Karpas-422 (cell line): Measurements from ENCODE around the gene EPS8. TPM values are rescaled to one million over a fixed set of nuclear protein-coding genes. Genes with fewer than 3 reads are reported as not detected.

Source experiments
- DNase-seq: peaks from one replicate; pipeline ENCODE4 v3.0.0-alpha.2; 2015
- H2AFZ ChIP-seq: fragments of 200-600 bp; sonication (generic); 2 replicates; pipeline ENCODE4 v1.6.1; 2014; ENCODE audit warnings: antibody characterized with exemption, low read length, mixed read lengths
- H3K27ac ChIP-seq: fragments of 200-600 bp; sonication (generic); 2 replicates; pipeline ENCODE4 v1.5.1; 2014; ENCODE audit warnings: mild to moderate bottlenecking, low read length, moderate library complexity
- H3K27me3 ChIP-seq: fragments of 200-600 bp; sonication (generic); 2 replicates; pipeline ENCODE4 v1.6.1; 2014; ENCODE audit warnings: low read length, mixed read lengths
- H3K36me3 ChIP-seq: fragments of 200-600 bp; sonication (generic); 2 replicates; pipeline ENCODE4 v1.6.1; 2014; ENCODE audit warnings: low read length, mixed read lengths; ENCODE audit not compliant: insufficient read depth
- H3K4me1 ChIP-seq: fragments of 200-600 bp; sonication (generic); 2 replicates; pipeline ENCODE4 v1.6.1; 2014; ENCODE audit warnings: mild to moderate bottlenecking, low read length, mixed read lengths
- H3K4me2 ChIP-seq: fragments of 200-600 bp; sonication (generic); 2 replicates; pipeline ENCODE4 v1.6.1; 2014; ENCODE audit warnings: low read length, low read depth, mild to moderate bottlenecking; ENCODE audit not compliant: poor library complexity, severe bottlenecking
- H3K4me3 ChIP-seq: fragments of 200-600 bp; sonication (generic); 2 replicates; pipeline ENCODE4 v1.5.1; 2014; ENCODE audit warnings: mild to moderate bottlenecking, antibody characterized with exemption, low read length, mixed read lengths
- H3K79me2 ChIP-seq: fragments of 200-600 bp; sonication (generic); 2 replicates; pipeline ENCODE4 v1.6.1; 2014; ENCODE audit warnings: mild to moderate bottlenecking, low read length, mixed read lengths
- H3K9ac ChIP-seq: fragments of 200-600 bp; sonication (generic); 2 replicates; pipeline ENCODE4 v1.6.0; 2014; ENCODE audit warnings: low read length
- H3K9me2 ChIP-seq: fragments of 200-600 bp; sonication (generic), shearing (Covaris generic); replicated peaks from 2 replicates; pipeline ENCODE4 v1.6.0; 2014; ENCODE audit warnings: mild to moderate bottlenecking, low read length, moderate library complexity; ENCODE audit not compliant: insufficient read depth
- H3K9me3 ChIP-seq: fragments of 300-700, 200-600 bp; sonication (generic); 2 replicates; pipeline ENCODE4 v1.6.1; 2014; ENCODE audit warnings: low read length, mixed read lengths
- H4K20me1 ChIP-seq: fragments of 200-600 bp; sonication (generic); 2 replicates; pipeline ENCODE4 v1.6.1; 2014; ENCODE audit warnings: mild to moderate bottlenecking, antibody characterized with exemption, low read length, low read depth; ENCODE audit not compliant: insufficient read depth
- total RNA-seq: library from RNA; depleted of rRNA; stranded (reverse); fragments of >200 nt; shearing (Covaris generic); gene quantifications from 2 replicates; pipeline ENCODE4 v1.2.3, GENCODE V29; 2014; ENCODE audit warnings: low replicate concordance

Gene EPS8
- total RNA-seq, 1 experiment from 2014 or later, result not detected

GRCh38 chr12:15597125-15597830, 191.9 kb downstream of the EPS8 start:
- H3K36me3 ChIP-seq, result no peaks in the 10 kb centered on the region
- no peak overlapping the region for H3K9ac ChIP-seq
- no peaks in the 10 kb centered on the region for H3K4me1 ChIP-seq
- DNase-seq, result no peak
- no peaks in the 10 kb centered on the region for H3K9me2 ChIP-seq
- H3K79me2 ChIP-seq, result no peaks in the 10 kb centered on the region
- no peaks in the 10 kb centered on the region for H4K20me1 ChIP-seq
- no peak overlapping the region for H3K27ac ChIP-seq
- no peak overlapping the region for H3K4me3 ChIP-seq
- H3K27me3 ChIP-seq, result no peaks in the 10 kb centered on the region
- no peaks in the 10 kb centered on the region for H3K9me3 ChIP-seq
- H2AFZ ChIP-seq, result no peak overlapping the region
- H3K4me2 ChIP-seq, result no peak overlapping the region

GRCh38 chr12:15596174-15596573, 193.0 kb downstream of the EPS8 start:
- Histone ChIP-seq H3K4me3 (no peak overlapping the region), H3K9ac (no peak overlapping the region), H3K36me3 (no peaks in the 10 kb centered on the region), H3K27ac (no peak overlapping the region), H3K9me3 (no peaks in the 10 kb centered on the region), H3K4me1 (no peaks in the 10 kb centered on the region), H4K20me1 (no peaks in the 10 kb centered on the region), H2AFZ (no peak overlapping the region), H3K9me2 (no peaks in the 10 kb centered on the region), H3K4me2 (no peak overlapping the region), H3K27me3 (no peaks in the 10 kb centered on the region), H3K79me2 (no peaks in the 10 kb centered on the region)
- DNase-seq, result no peak

- Histone ChIP-seq H3K9me3 (no peaks in the 10 kb centered on the region), H3K9ac (no peak overlapping the region), H2AFZ (no peak overlapping the region), H3K27ac (no peak overlapping the region), H3K36me3 (no peaks in the 10 kb centered on the region), H3K4me1 (no peaks in the 10 kb centered on the region), H3K4me3 (no peak overlapping the region), H3K27me3 (no peaks in the 10 kb centered on the region), H4K20me1 (no peaks in the 10 kb centered on the region), H3K4me2 (no peak overlapping the region), H3K9me2 (no peaks in the 10 kb centered on the region), H3K79me2 (no peaks in the 10 kb centered on the region)
- no peak for DNase-seq
Observed at GRCh38 chr12:15592934-15593333, 196.3 kb downstream of the EPS8 start.

GRCh38 chr12:15591811-15592210, 197.4 kb downstream of the EPS8 start:
- Histone ChIP-seq H3K79me2 (no peaks in the 10 kb centered on the region), H3K27ac (no peak overlapping the region), H3K4me1 (no peaks in the 10 kb centered on the region), H3K9ac (no peak overlapping the region), H3K36me3 (no peaks in the 10 kb centered on the region), H3K4me2 (no peak overlapping the region), H4K20me1 (no peaks in the 10 kb centered on the region), H3K9me2 (no peaks in the 10 kb centered on the region), H3K9me3 (no peaks in the 10 kb centered on the region), H2AFZ (no peak overlapping the region), H3K4me3 (no peak overlapping the region), H3K27me3 (no peaks in the 10 kb centered on the region)
- DNase-seq, result no peak

- H3K4me1 ChIP-seq, result no peaks in the 10 kb centered on the region
- DNase-seq, result peak; percentile 82
- no peaks in the 10 kb centered on the region for H3K36me3 ChIP-seq
- no peaks in the 10 kb centered on the region for H3K79me2 ChIP-seq
- no peaks in the 10 kb centered on the region for H3K9me2 ChIP-seq
- H3K4me3 ChIP-seq, result no peak overlapping the region
- H3K27me3 ChIP-seq, result no peaks in the 10 kb centered on the region
- peak overlapping the region; percentile 40; the same call in 1 of the 2 replicates for H2AFZ ChIP-seq
- H4K20me1 ChIP-seq, result no peaks in the 10 kb centered on the region
- H3K4me2 ChIP-seq, result peak overlapping the region; percentile 14
- no peak overlapping the region for H3K27ac ChIP-seq
- H3K9ac ChIP-seq, result no peak overlapping the region
- H3K9me3 ChIP-seq, result no peaks in the 10 kb centered on the region
Observed at GRCh38 chr12:15590180-15590826, 198.9 kb downstream of the EPS8 start.

GRCh38 chr12:15589328-15590032, 199.7 kb downstream of the EPS8 start:
- no peaks in the 10 kb centered on the region for H3K4me1 ChIP-seq
- H3K79me2 ChIP-seq, result no peaks in the 10 kb centered on the region
- H3K9ac ChIP-seq, result no peak overlapping the region
- no peak overlapping the region for H3K4me2 ChIP-seq
- no peak overlapping the region for H2AFZ ChIP-seq
- H3K9me2 ChIP-seq, result no peaks in the 10 kb centered on the region
- no peak overlapping the region for H3K27ac ChIP-seq
- H3K9me3 ChIP-seq, result no peaks in the 10 kb centered on the region
- no peaks in the 10 kb centered on the region for H4K20me1 ChIP-seq
- no peaks in the 10 kb centered on the region for H3K27me3 ChIP-seq
- H3K36me3 ChIP-seq, result no peaks in the 10 kb centered on the region
- no peak for DNase-seq
- no peak overlapping the region for H3K4me3 ChIP-seq

GRCh38 chr12:15584366-15585041, 204.7 kb downstream of the EPS8 start:
- H3K36me3 ChIP-seq, result no peaks in the 10 kb centered on the region
- no peak overlapping the region for H2AFZ ChIP-seq
- H3K27me3 ChIP-seq, result no peaks in the 10 kb centered on the region
- H3K27ac ChIP-seq, result no peak overlapping the region
- no peaks in the 10 kb centered on the region for H3K9me3 ChIP-seq
- no peaks in the 10 kb centered on the region for H3K4me1 ChIP-seq
- H4K20me1 ChIP-seq, result no peaks in the 10 kb centered on the region
- no peak overlapping the region for H3K9ac ChIP-seq
- no peak overlapping the region for H3K4me3 ChIP-seq
- no peaks in the 10 kb centered on the region for H3K79me2 ChIP-seq
- DNase-seq, result peak; percentile 71
- H3K9me2 ChIP-seq, result no peaks in the 10 kb centered on the region
- no peak overlapping the region for H3K4me2 ChIP-seq

GRCh38 chr12:15583804-15584203, 205.4 kb downstream of the EPS8 start:
- no peaks in the 10 kb centered on the region for H4K20me1 ChIP-seq
- no peak overlapping the region for H3K4me2 ChIP-seq
- H3K9ac ChIP-seq, result no peak overlapping the region
- H3K79me2 ChIP-seq, result no peaks in the 10 kb centered on the region
- no peaks in the 10 kb centered on the region for H3K9me3 ChIP-seq
- H3K4me1 ChIP-seq, result no peaks in the 10 kb centered on the region
- H3K9me2 ChIP-seq, result no peaks in the 10 kb centered on the region
- no peaks in the 10 kb centered on the region; the same call in 1 of the 2 replicates for H3K27me3 ChIP-seq
- H3K4me3 ChIP-seq, result no peak overlapping the region
- DNase-seq, result no peak
- H2AFZ ChIP-seq, result no peak overlapping the region
- no peak overlapping the region for H3K27ac ChIP-seq
- H3K36me3 ChIP-seq, result no peaks in the 10 kb centered on the region
